GM19239 (cell line): ENCODE measurements around the gene ADPRHL1.
A peak's percentile ranks its signal among the peaks of the same experiment; 100 is the strongest.
"Not testable (repeated sequence)": the region's sequence is repeated elsewhere in the genome, so short reads cannot be mapped to it uniquely, and the experiment has no call there.

Experiments used
- DNase-seq: peaks from one replicate; pipeline ENCODE4 v3.0.0; 2011; ENCODE audit warnings: low spot score; ENCODE audit not compliant: insufficient read length
- FAIRE-seq: peaks from 2 replicates; lab custom pipeline; 2011; peaks lifted over from hg19 to GRCh38; lab: Jason Lieb, UNC

The ADPRHL1 gene

GRCh38 chr13:113458253-113459065 is 5.2 kb upstream of the ADPRHL1 start:
- no peak for DNase-seq

DNA sequence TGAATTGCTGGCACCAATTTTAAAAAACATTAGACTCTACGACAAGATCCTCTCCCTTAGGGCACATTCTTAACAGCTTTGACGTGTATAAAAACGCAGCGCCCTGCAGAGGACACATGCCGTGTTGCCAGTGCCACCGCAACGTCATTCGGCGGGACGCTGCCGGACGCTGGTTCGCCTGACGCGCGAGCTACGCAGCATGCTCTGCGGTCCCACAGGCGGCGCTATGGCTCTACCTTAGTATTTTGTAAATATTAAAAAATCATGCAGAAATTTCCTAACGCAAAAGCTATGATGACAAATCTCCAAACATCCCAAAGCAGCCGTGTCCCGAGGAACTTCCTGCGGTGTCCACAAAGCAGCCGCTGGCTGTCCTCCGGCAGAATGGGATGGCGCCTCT is 4.2 kb upstream of the ADPRHL1 start:
- no peak for DNase-seq
- no peak for FAIRE-seq

More at GRCh38 chr13:113458253-113459065, 5.2 kb upstream of the ADPRHL1 start:
- FAIRE-seq: no peak

DNA sequence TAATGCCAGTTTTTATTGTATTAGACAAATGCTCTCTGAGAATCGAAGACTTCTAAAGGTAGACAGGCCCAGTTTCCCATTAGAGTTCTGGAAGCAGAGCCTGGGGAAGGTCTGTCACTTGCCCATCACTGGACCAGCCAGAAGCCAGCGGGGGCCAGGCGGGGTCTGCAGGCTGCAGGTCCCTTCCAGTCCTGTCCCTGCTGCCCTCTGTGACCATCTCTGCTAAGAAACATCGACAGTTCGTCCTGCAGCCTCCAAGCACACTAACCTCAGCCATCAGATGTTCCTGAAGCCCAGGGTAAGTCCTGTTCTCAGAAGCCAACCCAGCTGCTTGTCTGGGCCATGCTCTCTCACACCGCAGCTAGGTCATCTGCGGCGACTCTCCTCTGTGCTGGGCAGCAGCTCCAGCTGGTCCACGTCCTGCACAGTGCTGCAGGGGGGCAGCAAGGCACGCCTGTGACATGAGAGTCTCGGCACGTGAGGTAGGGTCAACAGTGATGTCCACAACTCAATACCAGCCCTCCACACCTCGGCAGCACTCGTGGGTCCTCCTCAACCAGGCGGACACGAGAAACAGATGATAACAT is 2.9 kb upstream of the ADPRHL1 start:
- FAIRE-seq: no peak

GRCh38 chr13:113455384-113455783 is 2.1 kb upstream of the ADPRHL1 start:
- no peak for DNase-seq
- no peak for FAIRE-seq

More for the DNA sequence above, 2.9 kb upstream of the ADPRHL1 start:
- no peak for DNase-seq

GRCh38 chr13:113454936-113455335 is 1.6 kb upstream of the ADPRHL1 start:
- DNase-seq: no peak
- FAIRE-seq: no peak

GRCh38 chr13:113452466-113452865 is 822 bp downstream of the ADPRHL1 start:
- FAIRE-seq (no peak), DNase-seq (no peak)

DNA sequence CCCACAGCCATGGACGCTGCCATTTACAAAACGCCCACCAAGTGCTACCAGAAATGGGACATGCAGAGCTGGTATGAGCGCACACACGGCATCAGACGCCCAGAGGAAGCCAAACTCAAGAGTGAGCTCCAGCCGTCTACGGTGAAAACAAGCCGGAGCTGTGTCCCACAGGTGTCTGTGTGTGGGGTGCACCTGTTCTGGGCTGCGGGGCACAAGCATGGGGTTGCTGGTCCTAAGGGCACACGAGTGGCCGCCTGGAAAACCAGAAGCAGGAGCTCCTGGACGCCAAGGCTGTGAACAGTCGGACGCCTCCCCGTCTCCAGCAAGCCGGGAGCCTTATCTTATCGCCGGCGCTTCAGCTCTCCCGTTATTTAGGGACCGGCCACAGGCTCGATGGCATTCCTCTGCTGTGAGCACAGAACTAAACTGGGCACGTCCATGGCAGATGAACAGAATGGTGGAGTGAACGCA is 1.3 kb downstream of the ADPRHL1 start:
- DNase-seq: no peak
- no peak for FAIRE-seq

GRCh38 chr13:113450861-113451620 is 2.2 kb downstream of the ADPRHL1 start:
- DNase-seq: not testable (repeated sequence)

DNA sequence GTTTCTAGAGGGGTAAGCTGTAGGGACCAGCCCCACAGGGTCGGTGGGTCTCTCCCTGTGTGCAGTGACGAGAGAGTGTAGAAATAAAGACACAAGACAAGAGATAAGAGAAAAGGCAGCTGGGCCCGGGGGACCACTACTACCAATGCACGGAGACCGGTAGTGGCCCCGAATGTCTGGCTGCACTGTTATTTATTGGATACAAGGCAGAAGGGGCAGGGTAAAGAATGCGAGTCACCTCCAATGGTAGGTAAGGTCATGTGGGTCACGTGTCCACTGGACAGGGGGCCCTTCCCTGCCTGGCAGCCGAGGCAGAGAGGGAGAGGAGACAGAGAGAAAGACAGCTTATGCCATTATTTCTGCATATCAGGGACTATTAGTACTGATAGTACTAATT is 2.9 kb downstream of the ADPRHL1 start:
- DNase-seq, FAIRE-seq: not testable (repeated sequence)

More at GRCh38 chr13:113450861-113451620, 2.2 kb downstream of the ADPRHL1 start:
- not testable (repeated sequence) for FAIRE-seq

DNA sequence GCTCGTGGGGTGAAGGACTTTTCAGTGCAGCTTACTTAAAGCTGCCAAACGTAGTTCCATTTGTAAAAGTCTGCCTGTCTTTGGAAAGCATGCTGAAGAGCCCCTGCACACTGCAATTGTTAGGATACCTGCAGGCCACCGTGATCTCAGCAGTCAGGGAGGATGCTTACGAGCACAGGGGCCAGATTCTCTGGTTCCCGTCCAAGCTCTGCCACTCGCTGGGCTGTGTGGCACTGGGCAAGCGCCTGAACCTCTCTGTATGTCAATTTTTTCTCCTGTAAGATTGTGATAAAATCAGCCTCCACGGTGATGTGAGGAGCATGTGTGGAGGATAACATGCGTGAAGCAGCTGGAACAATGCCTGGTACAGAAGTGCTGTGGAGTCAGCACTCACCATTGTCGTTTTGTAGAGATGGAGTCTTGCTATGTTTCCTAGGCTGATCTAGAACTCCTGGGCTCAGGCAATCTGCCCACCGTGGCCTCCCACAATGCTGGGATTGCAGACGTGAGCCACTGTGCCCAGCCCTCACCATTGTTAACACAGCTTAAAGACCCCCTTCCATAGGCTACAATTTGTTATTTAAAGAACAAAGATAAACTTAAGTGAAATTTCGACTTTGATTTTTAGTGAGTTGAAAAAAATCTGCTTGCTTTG is 3.5 kb downstream of the ADPRHL1 start:
- FAIRE-seq (no peak), DNase-seq (no peak)

DNA sequence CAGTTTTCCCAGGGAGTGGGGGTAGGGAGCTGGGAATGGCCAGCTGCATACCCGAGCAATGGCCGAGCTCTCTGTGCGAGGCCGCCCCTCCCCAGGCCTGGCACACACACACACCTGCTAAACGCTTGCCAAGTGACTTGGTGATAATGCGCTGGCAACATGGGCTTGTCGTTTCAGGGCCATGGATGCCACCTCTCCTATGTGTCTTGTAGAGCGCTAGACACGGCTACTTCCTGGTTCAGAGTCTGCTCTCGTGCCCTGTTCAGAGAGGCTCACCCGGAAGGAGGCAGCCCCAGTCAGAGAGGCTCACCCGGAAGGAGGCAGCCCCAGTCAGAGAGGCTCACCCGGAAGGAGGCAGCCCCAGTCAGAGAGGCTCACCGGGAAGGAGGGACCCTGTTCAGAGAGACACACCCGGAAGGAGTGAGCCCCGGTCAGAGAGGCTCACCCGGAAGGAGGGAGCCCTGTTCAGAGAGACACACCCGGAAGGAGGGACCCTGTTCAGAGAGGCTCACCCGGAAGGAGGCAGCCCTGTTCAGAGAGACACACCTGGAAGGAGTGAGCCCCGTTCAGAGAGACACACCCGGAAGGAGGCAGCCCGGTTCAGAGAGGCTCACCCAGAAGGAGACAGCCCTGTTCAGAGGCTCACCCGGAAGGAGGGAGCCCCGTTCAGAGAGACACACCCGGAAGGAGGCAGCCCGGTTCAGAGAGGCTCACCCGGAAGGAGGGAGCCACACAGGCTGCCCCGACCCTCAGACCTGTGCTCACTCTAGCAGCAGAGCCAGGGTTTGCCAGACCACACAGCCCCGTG is 4.2 kb downstream of the ADPRHL1 start:
- no peak for DNase-seq
- no peak for FAIRE-seq

- no peak for FAIRE-seq
- DNase-seq: no peak
Observed at GRCh38 chr13:113448545-113448884, 4.8 kb downstream of the ADPRHL1 start.

GRCh38 chr13:113447596-113447995 is 5.7 kb downstream of the ADPRHL1 start:
- FAIRE-seq (no peak), DNase-seq (no peak)

GRCh38 chr13:113446488-113446854 is 6.8 kb downstream of the ADPRHL1 start:
- DNase-seq (no peak), FAIRE-seq (no peak)

- peak; percentile 73 for FAIRE-seq
- DNase-seq: peak; percentile 39
Observed at GRCh38 chr13:113445791-113446487, 7.3 kb downstream of the ADPRHL1 start.

- no peak for FAIRE-seq
- no peak for DNase-seq
Observed at GRCh38 chr13:113443991-113444390, 9.3 kb downstream of the ADPRHL1 start.

DNA sequence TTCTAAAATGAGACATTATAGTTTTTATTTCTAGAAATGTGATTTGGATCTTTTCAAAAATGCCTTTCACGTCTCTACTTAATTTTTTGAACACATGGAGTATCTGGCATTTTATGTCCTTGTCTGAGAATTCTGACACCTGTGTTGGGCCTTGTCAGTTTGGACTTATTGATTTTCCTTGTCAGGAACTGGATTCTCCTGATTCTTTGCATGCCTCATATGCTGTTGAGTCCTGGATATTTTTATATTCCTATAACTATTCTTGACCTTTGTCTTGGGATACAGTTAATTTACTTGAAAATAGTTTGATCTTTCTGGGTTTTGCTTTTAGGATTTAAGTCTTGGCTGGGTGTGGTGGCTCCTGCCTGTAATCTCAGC is 10.3 kb downstream of the ADPRHL1 start:
- FAIRE-seq: no peak

GRCh38 chr13:113442354-113442984 is 10.8 kb downstream of the ADPRHL1 start:
- FAIRE-seq (no peak), DNase-seq (no peak)

More for the DNA sequence above, 10.3 kb downstream of the ADPRHL1 start:
- no peak for DNase-seq

GRCh38 chr13:113441661-113442060 is 11.6 kb downstream of the ADPRHL1 start:
- no peak for DNase-seq
- FAIRE-seq: no peak
